HepG2 (cell line): ENCODE data around the gene GMEB2. TPM values are rescaled to one million over a fixed set of nuclear protein-coding genes. Genes with fewer than 3 reads are reported as not detected.
A peak's percentile ranks its signal among the peaks of the same experiment; 100 is the strongest.

Experiments used
- ATAC-seq: fragments of 200-7000 bp; cut with Tn5 transposase; 3 replicates; pipeline ENCODE4 v1.9.1; 2020; ENCODE audit warnings: mild to moderate bottlenecking, moderate library complexity
- BruUV-seq: library from RNA; stranded (reverse); fragments of 400-500 nt; replicated peaks from 2 replicates; lab custom pipeline; 2021; lab: Mats Ljungman, UMichigan
- CTCF ChIA-PET: fragments of 300-600 bp; formaldehyde crosslinking; extraction: SDS; loops from one replicate; lab custom pipeline; 2021; ENCODE audit warnings: low total read pairs, inconsistent platforms, low intra/inter-chr PET ratio; lab: Yijun Ruan, JAX
- POLR2A ChIA-PET: fragments of 350-600 bp; sonication (Branson Sonifier 250); formaldehyde crosslinking; loops from one replicate; lab custom pipeline; 2020; ENCODE audit warnings: antibody characterized with exemption, inconsistent platforms; lab: Yijun Ruan, JAX
- DNase-seq: peaks from one replicate; pipeline ENCODE4 v3.0.0-alpha.2; 2015; ENCODE audit warnings: low spot score
- FAIRE-seq: peaks from 3 replicates; lab custom pipeline; 2011; peaks lifted over from hg19 to GRCh38; lab: Jason Lieb, UNC
- H2AFZ ChIP-seq: one replicate; pipeline ENCODE4 v1.6.1; 2011; ENCODE audit warnings: low read length, inconsistent platforms
- H3K27ac ChIP-seq: fragments of 300-600 bp; 3 replicates; pipeline ENCODE4 v1.8.0; 2011; ENCODE audit warnings: mixed run types, mild to moderate bottlenecking, mixed read lengths, low read length, inconsistent platforms; ENCODE audit not compliant: insufficient read depth; ENCODE audit errors: extremely low read length
- H3K27me3 ChIP-seq, 2 experiments: fragments of 200-600 bp in 1 of 2; 2 replicates in 1 of 2; 3 replicates in 1 of 2; pipeline versions ENCODE4 v1.6.0 to v1.8.0; 2011; ENCODE audit warnings: low read length in 2 of 2, mild to moderate bottlenecking in 2 of 2, moderate library complexity in 2 of 2, inconsistent platforms in 1 of 2; ENCODE audit not compliant: insufficient read depth in 2 of 2, control insufficient read depth in 1 of 2
- H3K36me3 ChIP-seq, 2 experiments: fragments of 200-600 bp in 1 of 2; replicated peaks in 1 of 2; 2 replicates in 1 of 2; 3 replicates in 1 of 2; pipeline versions ENCODE4 v1.5.1 to v1.8.0; 2011; ENCODE audit warnings: low read length in 2 of 2, inconsistent platforms in 1 of 2; ENCODE audit not compliant: insufficient read depth in 2 of 2, control insufficient read depth in 1 of 2
- H3K4me1 ChIP-seq: 2 replicates; pipeline ENCODE4 v1.5.1; 2012; ENCODE audit warnings: low read length, inconsistent platforms; ENCODE audit not compliant: insufficient read depth
- H3K4me2 ChIP-seq: 2 replicates; pipeline ENCODE4 v1.6.0; 2011; ENCODE audit warnings: low read depth, low read length, inconsistent platforms
- H3K4me3 ChIP-seq, 3 experiments: fragments of 200-600 bp in 1 of 3; sonication (generic), shearing (Covaris generic) in 1 of 3; replicated peaks in 1 of 3; 2 replicates each; pipeline ENCODE4 v1.5.1; 2011 to 2016; ENCODE audit warnings: low read length in 3 of 3, inconsistent platforms in 2 of 3, low read depth in 2 of 3, mild to moderate bottlenecking in 2 of 3, control low read depth in 1 of 3, mixed read lengths in 1 of 3; ENCODE audit not compliant: insufficient read depth in 1 of 3
- H3K79me2 ChIP-seq: one replicate; pipeline ENCODE4 v1.6.1; 2011; ENCODE audit warnings: low read length, inconsistent platforms; ENCODE audit not compliant: insufficient read depth
- H3K9ac ChIP-seq: 2 replicates; pipeline ENCODE4 v1.6.0; 2011; ENCODE audit warnings: mild to moderate bottlenecking, low read depth, low read length, inconsistent platforms; ENCODE audit not compliant: insufficient read depth
- H3K9me3 ChIP-seq: 2 replicates; pipeline ENCODE4 v1.5.1; 2012; ENCODE audit warnings: mild to moderate bottlenecking, low read length
- H4K20me1 ChIP-seq: 2 replicates; pipeline ENCODE4 v1.6.0; 2011; ENCODE audit warnings: inconsistent platforms, mild to moderate bottlenecking, low read length, moderate library complexity; ENCODE audit not compliant: insufficient read depth
- AGO1 ChIP-seq: fragments of 200-400 bp; formaldehyde crosslinking; IDR thresholded peaks from 2 replicates; pipeline ENCODE4 v1.6.1; 2017; ENCODE audit warnings: mild to moderate bottlenecking, low read depth, low read length, moderate library complexity; ENCODE audit not compliant: poor library complexity, severe bottlenecking
- CENPBD1 ChIP-seq: sonication (generic); formaldehyde crosslinking; IDR thresholded peaks from 2 replicates; pipeline ENCODE4 v1.8.0; 2022; ENCODE audit warnings: missing genetic modification reagents, low read depth, mild to moderate bottlenecking, borderline replicate concordance
- KDM5B ChIP-seq: sonication (generic); formaldehyde crosslinking; IDR thresholded peaks from 2 replicates; pipeline ENCODE4 v1.4.0; 2020; ENCODE audit warnings: missing genetic modification reagents, mild to moderate bottlenecking, borderline replicate concordance
- NFRKB ChIP-seq: fragments of 450-650 bp; IDR thresholded peaks from 2 replicates; pipeline ENCODE4 v1.6.1; 2017
- NONO ChIP-seq, 2 experiments: fragments of 450-650 bp in 1 of 2; sonication (generic) in 1 of 2; formaldehyde crosslinking in 1 of 2; IDR thresholded peaks in 1 of 2; conservative IDR thresholded peaks in 1 of 2; 2 replicates each; pipeline versions ENCODE4 v1.6.1 to v1.8.0; 2017 to 2022; ENCODE audit warnings: mild to moderate bottlenecking in 1 of 2, missing genetic modification reagents in 1 of 2, moderate library complexity in 1 of 2
- POLR2G ChIP-seq: fragments of 200-400 bp; formaldehyde crosslinking; IDR thresholded peaks from 2 replicates; pipeline ENCODE4 v1.6.1; 2018; ENCODE audit warnings: mild to moderate bottlenecking, low read depth, low read length, moderate library complexity
- ZBTB38 ChIP-seq: sonication (generic); formaldehyde crosslinking; IDR thresholded peaks from 2 replicates; pipeline ENCODE4 v1.5.1; 2020; ENCODE audit warnings: mild to moderate bottlenecking, missing genetic modification reagents
- ZKSCAN1 ChIP-seq: fragments of 150-350 bp; IDR thresholded peaks from 2 replicates; pipeline ENCODE4 v1.6.1; 2014; ENCODE audit warnings: low read length
- ZNF275 ChIP-seq: sonication (generic); formaldehyde crosslinking; IDR thresholded peaks from 2 replicates; pipeline ENCODE4 v1.8.0; 2022; ENCODE audit warnings: missing genetic modification reagents, mild to moderate bottlenecking, inconsistent platforms, borderline replicate concordance
- ZNF839 ChIP-seq: sonication (generic); formaldehyde crosslinking; IDR thresholded peaks from 2 replicates; pipeline ENCODE4 v1.4.0; 2020; ENCODE audit warnings: missing genetic modification reagents, mild to moderate bottlenecking, borderline replicate concordance
- WGBS: methylation state at CpG from one replicate; pipeline ENCODE4 v1.1.6; 2017; ENCODE audit warnings: low lambda C conversion rate; 5-methylcytosine and 5-hydroxymethylcytosine counted together
- in situ Hi-C: cut with HindIII; loops from 2 replicates; pipeline ENCODE4 v1.10.0; 2017; ENCODE audit warnings: low pct_unique_long_range_greater_than_20kb; ENCODE audit not compliant: extremely low pct_ligation_motif_present
- intact Hi-C: fragments of 100-400 bp; cut with micrococcal nuclease; formaldehyde crosslinking; loops from one replicate; pipeline ENCODE4 v1.10.0; 2022; ENCODE audit not compliant: unreplicated experiment
- polyA plus RNA-seq, 8 experiments: library from polyadenylated mRNA; depleted of rRNA in 3 of 8; stranded (reverse) in 7 of 8; unstranded in 1 of 8; fragments of >200 nt; fragmentation: Illumina TruSeq in 4 of 8; extraction: Trizol in 4 of 8; gene quantifications; 2 replicates each; pipeline versions ENCODE4 v1.2.1 to v1.2.3, GENCODE V29; 2011 to 2016; ENCODE audit warnings: low read depth in 4 of 8, missing spikeins in 1 of 8, mixed read lengths in 1 of 8; ENCODE audit not compliant: insufficient read depth in 1 of 8
- total RNA-seq, 5 experiments: library from RNA; depleted of rRNA; stranded (reverse); fragments of >200 nt; fragmentation: Illumina TruSeq; extraction: Trizol; gene quantifications; 2 replicates each; pipeline ENCODE4 v1.2.3, GENCODE V29; 2016; ENCODE audit warnings: low read depth in 1 of 5
- TF ChIP-seq, protein P1 (sequence below): sonication (generic); formaldehyde crosslinking; IDR thresholded peaks from 2 replicates; pipeline ENCODE4 v1.5.0; 2020; ENCODE audit warnings: mild to moderate bottlenecking, missing genetic modification reagents, borderline replicate concordance
- TF ChIP-seq, protein P2 (sequence below): sonication (generic); formaldehyde crosslinking; IDR thresholded peaks from 2 replicates; pipeline ENCODE4 v1.5.1; 2020; ENCODE audit warnings: mild to moderate bottlenecking, moderate library complexity, missing genetic modification reagents

The GMEB2 gene
- total and polyA plus RNA-seq, 2 of the 13 experiments (the other 11 are each of a cell fraction or from before 2014, with no cell fraction given) = 10.6 to 12.4 TPM

DNA sequence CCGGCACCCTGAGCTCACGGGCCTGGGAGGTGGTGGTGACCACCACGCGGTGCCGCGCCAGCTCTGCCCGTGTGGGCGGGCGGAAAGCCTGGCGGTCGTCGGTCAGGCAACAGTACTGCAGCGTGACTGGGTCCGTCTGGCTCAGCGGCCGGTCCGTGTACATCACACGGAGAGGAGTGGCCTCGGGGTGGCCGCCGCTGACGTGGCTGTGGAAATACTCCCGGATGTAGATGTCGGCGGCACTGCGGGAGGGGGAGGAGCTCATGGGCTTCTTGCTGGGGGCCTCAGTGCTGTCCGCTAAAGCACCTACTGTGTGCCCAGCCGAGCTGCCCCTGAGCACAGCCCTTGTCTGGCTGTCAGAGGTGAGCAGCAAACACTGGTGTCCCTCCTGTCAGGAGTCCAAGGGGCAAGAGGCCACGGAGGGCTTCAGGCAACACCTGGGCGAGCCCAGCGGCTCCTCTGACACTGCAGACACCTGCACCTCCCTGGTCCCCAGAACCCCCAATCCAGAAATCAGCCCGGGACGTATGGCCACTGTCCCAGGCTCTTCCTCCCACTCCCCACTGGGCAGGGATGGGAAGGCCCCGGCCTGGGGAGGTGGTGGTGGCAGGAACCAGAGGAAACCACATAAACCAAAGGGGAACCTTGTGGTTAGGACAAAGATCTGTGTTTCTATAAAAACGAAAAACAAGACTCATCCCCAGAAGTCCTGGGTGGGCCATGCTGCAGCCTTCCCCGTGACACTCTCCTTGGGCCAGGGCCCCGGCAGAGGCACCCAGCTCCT lies 59.3 kb downstream of the GMEB2 start:
- Histone ChIP-seq H3K4me1 (0 out of 2 replicates have a peak, but pooled peaks cover under 1% of the 10 kb centered on the region), H3K9me3 (no peaks in the 10 kb centered on the region), H3K9ac (no peak overlapping the region), H3K27me3 (no peaks in the 10 kb centered on the region), H3K4me2 (no peak overlapping the region), H3K27ac (no peak overlapping the region), H3K79me2 (no peaks in the 10 kb centered on the region), H3K4me3 (no peak overlapping the region), H3K36me3 (no peaks in the 10 kb centered on the region), H2AFZ (no peak overlapping the region), H4K20me1 (peaks cover 2% of the 10 kb centered on the region; the same call in 1 of the 2 replicates)
- intact Hi-C loops (no loop called here), in situ Hi-C loops (no loop called here)
- 84% methylated on average over 37 of the region's 37 CpGs for WGBS
- TF ChIP-seq, protein P1, sequence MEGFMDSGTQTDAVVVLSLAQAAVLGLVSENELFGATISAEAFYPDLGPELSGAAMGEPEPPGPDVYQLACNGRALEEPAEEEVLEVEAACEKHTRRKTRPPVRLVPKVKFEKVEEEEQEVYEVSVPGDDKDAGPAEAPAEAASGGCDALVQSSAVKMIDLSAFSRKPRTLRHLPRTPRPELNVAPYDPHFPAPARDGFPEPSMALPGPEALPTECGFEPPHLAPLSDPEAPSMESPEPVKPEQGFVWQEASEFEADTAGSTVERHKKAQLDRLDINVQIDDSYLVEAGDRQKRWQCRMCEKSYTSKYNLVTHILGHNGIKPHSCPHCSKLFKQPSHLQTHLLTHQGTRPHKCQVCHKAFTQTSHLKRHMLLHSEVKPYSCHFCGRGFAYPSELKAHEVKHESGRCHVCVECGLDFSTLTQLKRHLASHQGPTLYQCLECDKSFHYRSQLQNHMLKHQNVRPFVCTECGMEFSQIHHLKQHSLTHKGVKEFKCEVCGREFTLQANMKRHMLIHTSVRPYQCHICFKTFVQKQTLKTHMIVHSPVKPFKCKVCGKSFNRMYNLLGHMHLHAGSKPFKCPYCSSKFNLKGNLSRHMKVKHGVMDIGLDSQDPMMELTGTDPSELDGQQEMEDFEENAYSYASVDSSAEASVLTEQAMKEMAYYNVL (CRISPR knock-in tag) = 0 out of 2 replicates have a peak, but pooled peaks have one; percentile 17
- TF ChIP-seq KDM5B (CRISPR knock-in tag) (peak; percentile 39; the same call in 1 of the 2 replicates), AGO1 (peak; percentile 10), ZBTB38 (CRISPR knock-in tag) (peak; percentile 58; the same call in 1 of the 2 replicates), ZNF275 (CRISPR knock-in tag) (no peak), POLR2G (0 out of 2 replicates have a peak, but pooled peaks have one; percentile 17), ZNF839 (CRISPR knock-in tag) (no peak), CENPBD1 (no peak), NONO (IDR thresholded peaks at IDR 0.05) (no peak), NONO (CRISPR knock-in tag; conservative IDR thresholded peaks at IDR 0.05) (0 out of 2 replicates have a peak, but pooled peaks have one; percentile 8), ZKSCAN1 (peak; percentile 88), NFRKB (no peak)
- TF ChIP-seq, protein P2, sequence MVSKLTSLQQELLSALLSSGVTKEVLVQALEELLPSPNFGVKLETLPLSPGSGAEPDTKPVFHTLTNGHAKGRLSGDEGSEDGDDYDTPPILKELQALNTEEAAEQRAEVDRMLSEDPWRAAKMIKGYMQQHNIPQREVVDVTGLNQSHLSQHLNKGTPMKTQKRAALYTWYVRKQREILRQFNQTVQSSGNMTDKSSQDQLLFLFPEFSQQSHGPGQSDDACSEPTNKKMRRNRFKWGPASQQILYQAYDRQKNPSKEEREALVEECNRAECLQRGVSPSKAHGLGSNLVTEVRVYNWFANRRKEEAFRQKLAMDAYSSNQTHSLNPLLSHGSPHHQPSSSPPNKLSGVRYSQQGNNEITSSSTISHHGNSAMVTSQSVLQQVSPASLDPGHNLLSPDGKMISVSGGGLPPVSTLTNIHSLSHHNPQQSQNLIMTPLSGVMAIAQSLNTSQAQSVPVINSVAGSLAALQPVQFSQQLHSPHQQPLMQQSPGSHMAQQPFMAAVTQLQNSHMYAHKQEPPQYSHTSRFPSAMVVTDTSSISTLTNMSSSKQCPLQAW (CRISPR knock-in tag) = no peak
- no TSS peak for BruUV-seq
- ATAC-seq = no peak
- ChIA-PET CTCF (no interaction called here), POLR2A (no interaction called here)
- no peak for DNase-seq
- FAIRE-seq = no peak
